ENCODE measurements around the gene KBTBD12.

Gene KBTBD12

GRCh38 chr3:127986803-127987202 lies 71.8 kb downstream of the KBTBD12 start:
- H3K4me3 ChIP-seq (ENCODE audit: low read length) = no peak overlapping the region
- H3F3A ChIP-seq (ENCODE audit: insufficient read depth, low read length) = no peaks in the 10 kb centered on the region
- H3K9ac ChIP-seq (ENCODE audit: low read length) = no peak overlapping the region
- H3K36me3 ChIP-seq (replicated peaks; ENCODE audit: insufficient read depth, low read length) = no peaks in the 10 kb centered on the region
- DNase-seq = no peak
- no peaks in the 10 kb centered on the region for H3K9me2 ChIP-seq (replicated peaks; ENCODE audit: insufficient read depth, low read length)
- H3K9me3 ChIP-seq (replicated peaks; ENCODE audit: insufficient read depth, low read length) = no peaks in the 10 kb centered on the region
- no peak overlapping the region for H2AFZ ChIP-seq (ENCODE audit: low read length)
- H3K27ac ChIP-seq (ENCODE audit: low read length) = no peak overlapping the region
- H3K27me3 ChIP-seq (replicated peaks; ENCODE audit: insufficient read depth, low read length) = no peaks in the 10 kb centered on the region
- H4K20me1 ChIP-seq (ENCODE audit: insufficient read depth, low read length) = no peaks in the 10 kb centered on the region
- H3K4me1 ChIP-seq (ENCODE audit: low read length) = no peaks in the 10 kb centered on the region
- TF ChIP-seq EZH2 (optimal IDR thresholded peaks at IDR 0.05; ENCODE audit: low read depth, low read length) (no peak), EZH2phosphoT487 (IDR thresholded peaks at IDR 0.05; ENCODE audit: low read length) (no peak), CTCF (IDR thresholded peaks at IDR 0.05; ENCODE audit: low read length) (no peak)
- no peak overlapping the region for H3K4me2 ChIP-seq (ENCODE audit: low read depth, low read length)
- no peaks in the 10 kb centered on the region for H3K79me2 ChIP-seq (ENCODE audit: low read length)

DNA sequence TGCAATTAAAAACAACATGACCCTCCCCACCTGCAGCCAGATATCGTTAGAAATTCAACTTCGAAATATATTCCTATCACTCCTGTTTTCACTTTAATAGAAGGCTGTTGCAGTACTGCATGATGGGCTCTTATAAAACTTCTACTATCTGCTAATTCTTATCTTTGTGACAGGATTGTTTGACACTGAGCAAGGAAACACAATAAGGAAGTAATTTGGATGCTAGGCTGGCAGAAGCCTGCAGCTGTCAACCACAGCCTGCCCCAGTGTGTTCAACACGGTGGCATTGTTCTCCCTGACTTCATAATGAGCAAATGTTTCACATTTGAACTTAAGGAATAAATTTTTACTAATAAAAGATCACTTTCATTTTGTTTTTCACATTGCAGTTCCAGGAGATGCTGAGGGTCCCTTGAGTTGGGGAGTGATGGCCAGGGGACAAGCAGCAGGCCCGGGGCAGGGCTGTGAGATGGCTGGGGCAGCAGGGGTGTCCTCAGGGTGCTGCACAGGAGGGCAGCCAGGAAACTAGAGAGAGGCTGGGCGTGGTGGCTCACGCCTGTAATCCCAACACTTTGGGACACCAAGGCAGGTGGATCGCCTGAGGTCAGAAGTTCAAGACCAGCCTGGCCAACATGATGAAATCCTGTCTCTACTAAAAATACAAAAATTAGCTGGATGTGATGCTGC lies 72.4 kb downstream of the KBTBD12 start:
- DNase-seq = no peak
- H3K79me2 ChIP-seq (ENCODE audit: low read length) = no peaks in the 10 kb centered on the region
- no peak overlapping the region for H3K9ac ChIP-seq (ENCODE audit: low read length)
- no peaks in the 10 kb centered on the region for H4K20me1 ChIP-seq (ENCODE audit: insufficient read depth, low read length)
- no peaks in the 10 kb centered on the region for H3K4me1 ChIP-seq (ENCODE audit: low read length)
- H3K27me3 ChIP-seq (replicated peaks; ENCODE audit: insufficient read depth, low read length) = no peaks in the 10 kb centered on the region
- TF ChIP-seq CTCF (IDR thresholded peaks at IDR 0.05; ENCODE audit: low read length) (no peak), EZH2 (optimal IDR thresholded peaks at IDR 0.05; ENCODE audit: low read depth, low read length) (no peak), EZH2phosphoT487 (IDR thresholded peaks at IDR 0.05; ENCODE audit: low read length) (no peak)
- no peaks in the 10 kb centered on the region for H3K9me2 ChIP-seq (replicated peaks; ENCODE audit: insufficient read depth, low read length)
- no peak overlapping the region for H3K4me3 ChIP-seq (ENCODE audit: low read length)
- H3K27ac ChIP-seq (ENCODE audit: low read length) = no peak overlapping the region
- H3K4me2 ChIP-seq (ENCODE audit: low read depth, low read length) = no peak overlapping the region
- H3K36me3 ChIP-seq (replicated peaks; ENCODE audit: insufficient read depth, low read length) = no peaks in the 10 kb centered on the region
- H3F3A ChIP-seq (ENCODE audit: insufficient read depth, low read length) = no peaks in the 10 kb centered on the region
- no peak overlapping the region for H2AFZ ChIP-seq (ENCODE audit: low read length)
- H3K9me3 ChIP-seq (replicated peaks; ENCODE audit: insufficient read depth, low read length) = no peaks in the 10 kb centered on the region

DNA sequence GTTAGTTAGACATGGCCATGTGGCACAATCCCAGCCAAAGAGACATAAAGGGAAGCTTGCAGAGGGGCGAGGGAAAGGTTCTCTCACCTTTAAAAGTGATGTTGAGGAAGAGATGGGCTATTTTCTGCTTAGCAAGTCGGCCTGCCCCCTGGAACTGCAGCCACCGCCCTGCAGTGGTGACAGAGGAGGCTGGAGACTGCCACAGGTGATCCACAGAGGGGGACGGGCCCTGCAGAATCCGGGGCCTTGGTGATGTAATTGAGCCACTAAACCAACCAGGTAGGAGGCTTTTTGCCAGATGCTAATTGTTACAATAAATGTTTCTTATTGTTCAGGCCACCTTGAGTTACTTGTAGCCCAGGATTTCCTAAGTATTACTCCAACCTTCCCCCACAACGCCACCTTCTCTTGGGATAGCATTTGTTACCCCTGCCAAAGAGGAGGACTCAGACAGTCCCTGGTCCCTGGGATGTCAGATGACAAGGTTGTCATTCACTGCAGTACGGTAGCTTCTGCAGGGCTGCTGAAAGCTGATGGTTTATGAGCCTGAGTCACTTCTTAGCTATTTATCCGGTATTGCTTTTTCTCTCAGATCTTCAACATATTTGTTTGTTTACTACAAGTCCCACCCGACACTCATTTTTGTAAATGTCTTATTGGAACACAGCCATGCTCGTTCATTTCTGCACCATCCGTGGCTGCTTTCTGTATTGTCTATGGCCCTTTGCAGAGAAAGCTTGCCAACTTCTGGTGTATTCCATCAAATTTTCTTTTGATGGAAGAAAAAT lies 73.9 kb downstream of the KBTBD12 start:
- no peak for DNase-seq
- no peak overlapping the region for H2AFZ ChIP-seq (ENCODE audit: low read length)
- H3K27ac ChIP-seq (ENCODE audit: low read length) = no peak overlapping the region
- H3K9me2 ChIP-seq (replicated peaks; ENCODE audit: insufficient read depth, low read length) = no peaks in the 10 kb centered on the region
- no peaks in the 10 kb centered on the region for H3K27me3 ChIP-seq (replicated peaks; ENCODE audit: insufficient read depth, low read length)
- H3K36me3 ChIP-seq (replicated peaks; ENCODE audit: insufficient read depth, low read length) = no peaks in the 10 kb centered on the region
- no peak overlapping the region for H3K4me2 ChIP-seq (ENCODE audit: low read depth, low read length)
- H3K9me3 ChIP-seq (replicated peaks; ENCODE audit: insufficient read depth, low read length) = no peaks in the 10 kb centered on the region
- no peaks in the 10 kb centered on the region for H3K4me1 ChIP-seq (ENCODE audit: low read length)
- H3K4me3 ChIP-seq (ENCODE audit: low read length) = no peak overlapping the region
- no peaks in the 10 kb centered on the region for H3K79me2 ChIP-seq (ENCODE audit: low read length)
- H4K20me1 ChIP-seq (ENCODE audit: insufficient read depth, low read length) = no peaks in the 10 kb centered on the region
- no peaks in the 10 kb centered on the region for H3F3A ChIP-seq (ENCODE audit: insufficient read depth, low read length)
- H3K9ac ChIP-seq (ENCODE audit: low read length) = no peak overlapping the region
- TF ChIP-seq CTCF (IDR thresholded peaks at IDR 0.05; ENCODE audit: low read length) (no peak), EZH2phosphoT487 (IDR thresholded peaks at IDR 0.05; ENCODE audit: low read length) (no peak), EZH2 (optimal IDR thresholded peaks at IDR 0.05; ENCODE audit: low read depth, low read length) (no peak)
